HEK293 (cell line): ENCODE results near the gene MATR3.

ENCODE experiments used
- ZBTB7A ChIP-seq: fragments of 450-650 bp; formaldehyde crosslinking; IDR thresholded peaks from 2 replicates; pipeline ENCODE4 v1.5.1; 2016; ENCODE audit warnings: low read depth, missing biosample characterization, missing genetic modification characterization
- ZEB2 ChIP-seq: fragments of 450-650 bp; formaldehyde crosslinking; IDR thresholded peaks from 2 replicates; pipeline ENCODE4 v1.5.1; 2016; ENCODE audit warnings: missing biosample characterization, missing genetic modification characterization
- ZFP3 ChIP-seq: fragments of 450-650 bp; formaldehyde crosslinking; IDR thresholded peaks from 2 replicates; pipeline ENCODE4 v1.5.1; 2016; ENCODE audit warnings: low read depth, missing biosample characterization, missing genetic modification characterization
- ZNF19 ChIP-seq: fragments of 450-650 bp; formaldehyde crosslinking; IDR thresholded peaks from 2 replicates; pipeline ENCODE4; 2016; ENCODE audit warnings: missing biosample characterization, missing genetic modification characterization, low read depth
- ZNF335 ChIP-seq: fragments of 450-650 bp; formaldehyde crosslinking; conservative IDR thresholded peaks from 2 replicates; pipeline ENCODE4 v1.5.1; 2016; ENCODE audit warnings: missing biosample characterization, missing genetic modification characterization
- ZNF341 ChIP-seq: fragments of 450-650 bp; formaldehyde crosslinking; IDR thresholded peaks from 2 replicates; pipeline ENCODE4; 2016; ENCODE audit warnings: low read depth, missing biosample characterization, missing genetic modification characterization
- ZNF548 ChIP-seq: fragments of 450-650 bp; formaldehyde crosslinking; IDR thresholded peaks from 2 replicates; pipeline ENCODE4 v1.5.1; 2016; ENCODE audit warnings: missing biosample characterization, missing genetic modification characterization
- ZNF785 ChIP-seq: fragments of 450-650 bp; formaldehyde crosslinking; IDR thresholded peaks from 2 replicates; pipeline ENCODE4 v1.5.1; 2016; ENCODE audit warnings: missing biosample characterization, missing genetic modification characterization
- TF ChIP-seq, protein P1 (sequence below): fragments of 450-650 bp; formaldehyde crosslinking; IDR thresholded peaks from 2 replicates; pipeline ENCODE4 v1.5.1; 2016; ENCODE audit warnings: missing biosample characterization, missing genetic modification characterization

DNA sequence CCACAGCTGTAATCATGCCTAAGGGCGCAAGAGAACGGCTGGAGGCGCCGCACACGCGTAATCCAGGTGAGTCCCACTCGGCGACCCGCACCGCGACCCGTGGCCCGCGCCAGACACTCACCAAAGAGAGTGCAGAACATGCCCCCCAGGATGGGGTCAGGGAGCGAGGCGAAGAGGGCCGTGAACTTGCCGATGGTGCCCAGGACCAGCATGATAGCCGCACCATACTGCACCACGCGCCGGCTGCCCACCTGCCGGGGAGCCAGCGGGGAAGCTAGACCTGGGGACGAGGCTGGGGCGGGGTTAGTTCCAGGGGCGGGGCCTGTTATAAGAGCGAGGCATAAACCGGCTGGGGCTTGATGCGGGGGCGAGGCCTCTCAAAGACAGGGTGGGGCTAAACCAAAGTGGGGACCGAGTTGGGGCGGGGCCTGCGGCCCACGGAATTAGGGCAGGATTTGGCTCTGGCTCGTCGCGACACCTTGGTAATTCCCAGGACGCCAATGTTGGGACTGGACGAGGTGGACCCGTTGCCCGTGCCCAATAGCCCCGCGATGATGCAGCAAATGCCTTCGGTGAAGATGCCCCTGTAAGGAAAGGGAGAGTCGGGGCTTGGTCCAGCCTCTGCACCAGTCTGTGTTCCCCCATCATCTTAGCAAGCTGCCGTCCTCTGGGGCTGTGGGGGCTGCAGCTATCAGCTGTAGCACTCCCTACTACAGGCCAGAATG lies 84.7 kb downstream of the MATR3 start:
- TF ChIP-seq ZFP3 (tag by site-specific recombination) (no peak), ZNF335 (tag by site-specific recombination) (no peak), ZNF785 (tag by site-specific recombination) (no peak), ZBTB7A (no peak), ZNF548 (tag by site-specific recombination) (no peak), ZNF341 (tag by site-specific recombination) (no peak), ZNF19 (tag by site-specific recombination) (no peak), ZEB2 (no peak)
- TF ChIP-seq, protein P1, sequence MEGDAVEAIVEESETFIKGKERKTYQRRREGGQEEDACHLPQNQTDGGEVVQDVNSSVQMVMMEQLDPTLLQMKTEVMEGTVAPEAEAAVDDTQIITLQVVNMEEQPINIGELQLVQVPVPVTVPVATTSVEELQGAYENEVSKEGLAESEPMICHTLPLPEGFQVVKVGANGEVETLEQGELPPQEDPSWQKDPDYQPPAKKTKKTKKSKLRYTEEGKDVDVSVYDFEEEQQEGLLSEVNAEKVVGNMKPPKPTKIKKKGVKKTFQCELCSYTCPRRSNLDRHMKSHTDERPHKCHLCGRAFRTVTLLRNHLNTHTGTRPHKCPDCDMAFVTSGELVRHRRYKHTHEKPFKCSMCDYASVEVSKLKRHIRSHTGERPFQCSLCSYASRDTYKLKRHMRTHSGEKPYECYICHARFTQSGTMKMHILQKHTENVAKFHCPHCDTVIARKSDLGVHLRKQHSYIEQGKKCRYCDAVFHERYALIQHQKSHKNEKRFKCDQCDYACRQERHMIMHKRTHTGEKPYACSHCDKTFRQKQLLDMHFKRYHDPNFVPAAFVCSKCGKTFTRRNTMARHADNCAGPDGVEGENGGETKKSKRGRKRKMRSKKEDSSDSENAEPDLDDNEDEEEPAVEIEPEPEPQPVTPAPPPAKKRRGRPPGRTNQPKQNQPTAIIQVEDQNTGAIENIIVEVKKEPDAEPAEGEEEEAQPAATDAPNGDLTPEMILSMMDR, result no peak
